ENCODE results near the gene FOXJ3.

FOXJ3 gene

DNA sequence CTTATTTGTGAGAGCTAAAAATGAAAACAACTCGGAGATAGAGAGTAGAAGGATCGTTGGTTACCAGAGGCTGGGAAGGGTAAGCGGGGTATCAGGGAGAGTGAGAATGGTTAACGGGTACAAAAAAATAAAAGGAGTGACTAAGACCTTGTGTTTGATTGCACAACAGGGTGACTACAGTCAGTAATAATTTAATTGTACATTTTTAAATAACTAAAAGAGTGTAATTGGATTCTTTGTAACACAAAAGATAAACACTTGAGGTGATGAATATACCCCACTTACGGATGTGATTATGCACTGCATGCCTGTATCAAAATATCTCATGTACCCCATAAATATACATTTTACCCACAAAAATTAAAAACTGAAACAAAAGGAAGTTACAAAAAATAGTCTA, 29.4 kb downstream of the FOXJ3 start:
- Histone ChIP-seq H3K27me3 (ENCODE audit: control insufficient read depth, insufficient read depth, low read length) (no peaks in the 10 kb centered on the region), H3K9me3 (ENCODE audit: control insufficient read depth, insufficient read depth, low read length) (no peaks in the 10 kb centered on the region), H3K4me3 (ENCODE audit: low read depth, low read length) (no peak overlapping the region), H3K9ac (ENCODE audit: low read depth, low read length) (no peak overlapping the region), H3K4me1 (ENCODE audit: control insufficient read depth, insufficient read depth, low read length) (no peaks in the 10 kb centered on the region), H3K27ac (ENCODE audit: low read depth, low read length) (no peak overlapping the region), H3K36me3 (ENCODE audit: control insufficient read depth, insufficient read depth, low read length) (peaks cover 16% of the 10 kb centered on the region)

- Histone ChIP-seq H3K36me3 (ENCODE audit: control insufficient read depth, insufficient read depth, low read length) (peaks cover 9% of the 10 kb centered on the region), H3K4me3 (ENCODE audit: low read depth, low read length) (no peak overlapping the region), H3K4me1 (ENCODE audit: control insufficient read depth, insufficient read depth, low read length) (no peaks in the 10 kb centered on the region), H3K9ac (ENCODE audit: low read depth, low read length) (no peak overlapping the region), H3K27ac (ENCODE audit: low read depth, low read length) (no peak overlapping the region), H3K9me3 (ENCODE audit: control insufficient read depth, insufficient read depth, low read length) (no peaks in the 10 kb centered on the region), H3K27me3 (ENCODE audit: control insufficient read depth, insufficient read depth, low read length) (no peaks in the 10 kb centered on the region)
Measured at GRCh38 chr1:42302034-42302433, 33.0 kb downstream of the FOXJ3 start.

- H3K4me3 ChIP-seq (ENCODE audit: low read depth, low read length) = no peak overlapping the region
- H3K9ac ChIP-seq (ENCODE audit: low read depth, low read length) = no peak overlapping the region
- no peaks in the 10 kb centered on the region for H3K4me1 ChIP-seq (ENCODE audit: control insufficient read depth, insufficient read depth, low read length)
- peaks cover 9% of the 10 kb centered on the region for H3K36me3 ChIP-seq (ENCODE audit: control insufficient read depth, insufficient read depth, low read length)
- no peaks in the 10 kb centered on the region for H3K27me3 ChIP-seq (ENCODE audit: control insufficient read depth, insufficient read depth, low read length)
- no peak overlapping the region for H3K27ac ChIP-seq (ENCODE audit: low read depth, low read length)
- H3K9me3 ChIP-seq (ENCODE audit: control insufficient read depth, insufficient read depth, low read length) = no peaks in the 10 kb centered on the region
Measured at GRCh38 chr1:42298520-42298919, 36.5 kb downstream of the FOXJ3 start.

GRCh38 chr1:42295816-42296215, 39.2 kb downstream of the FOXJ3 start:
- Histone ChIP-seq H3K36me3 (ENCODE audit: control insufficient read depth, insufficient read depth, low read length) (no peaks in the 10 kb centered on the region), H3K4me3 (ENCODE audit: low read depth, low read length) (no peak overlapping the region), H3K27me3 (ENCODE audit: control insufficient read depth, insufficient read depth, low read length) (no peaks in the 10 kb centered on the region), H3K9ac (ENCODE audit: low read depth, low read length) (no peak overlapping the region), H3K9me3 (ENCODE audit: control insufficient read depth, insufficient read depth, low read length) (no peaks in the 10 kb centered on the region), H3K4me1 (ENCODE audit: control insufficient read depth, insufficient read depth, low read length) (no peaks in the 10 kb centered on the region), H3K27ac (ENCODE audit: low read depth, low read length) (no peak overlapping the region)

- Histone ChIP-seq H3K27me3 (ENCODE audit: control insufficient read depth, insufficient read depth, low read length) (no peaks in the 10 kb centered on the region), H3K9ac (ENCODE audit: low read depth, low read length) (no peak overlapping the region), H3K4me1 (ENCODE audit: control insufficient read depth, insufficient read depth, low read length) (no peaks in the 10 kb centered on the region), H3K4me3 (ENCODE audit: low read depth, low read length) (no peak overlapping the region), H3K9me3 (ENCODE audit: control insufficient read depth, insufficient read depth, low read length) (no peaks in the 10 kb centered on the region), H3K36me3 (ENCODE audit: control insufficient read depth, insufficient read depth, low read length) (no peaks in the 10 kb centered on the region), H3K27ac (ENCODE audit: low read depth, low read length) (no peak overlapping the region)
Measured at GRCh38 chr1:42290130-42290529, 44.9 kb downstream of the FOXJ3 start.

DNA sequence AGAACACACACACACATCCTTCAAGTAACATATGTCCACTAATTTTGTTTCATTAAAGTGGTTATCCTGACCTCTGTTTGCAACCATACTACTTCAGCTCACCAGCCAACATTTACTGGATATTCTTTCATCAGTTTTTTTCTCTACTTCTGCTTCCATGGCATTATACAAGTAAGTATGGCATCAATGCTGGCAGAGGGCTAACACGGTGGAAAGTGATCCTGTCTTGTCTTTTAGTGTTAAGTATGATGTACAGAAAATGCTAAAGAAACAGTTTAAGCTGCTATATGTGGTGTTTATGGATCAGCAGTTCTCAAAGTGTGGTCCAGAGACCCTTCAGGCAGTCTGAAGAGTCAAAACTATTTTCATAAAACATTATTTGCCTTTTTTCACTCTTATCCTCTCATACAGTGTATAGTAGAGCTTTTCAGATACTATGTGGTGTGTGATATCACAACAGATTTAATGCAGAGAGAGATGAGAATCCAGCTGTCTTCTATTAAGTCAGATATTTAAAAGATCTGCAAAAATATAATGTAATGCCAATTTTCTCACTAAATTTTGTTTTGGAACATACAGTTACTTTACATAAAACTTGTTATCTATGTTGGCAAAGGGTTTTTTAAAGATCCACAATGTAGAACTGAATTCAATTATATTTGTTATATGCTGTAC, 46.6 kb downstream of the FOXJ3 start:
- Histone ChIP-seq H3K9ac (ENCODE audit: low read depth, low read length) (no peak overlapping the region), H3K27me3 (ENCODE audit: control insufficient read depth, insufficient read depth, low read length) (no peaks in the 10 kb centered on the region), H3K4me3 (ENCODE audit: low read depth, low read length) (no peak overlapping the region), H3K9me3 (ENCODE audit: control insufficient read depth, insufficient read depth, low read length) (no peaks in the 10 kb centered on the region), H3K36me3 (ENCODE audit: control insufficient read depth, insufficient read depth, low read length) (no peaks in the 10 kb centered on the region), H3K27ac (ENCODE audit: low read depth, low read length) (no peak overlapping the region), H3K4me1 (ENCODE audit: control insufficient read depth, insufficient read depth, low read length) (peaks cover 12% of the 10 kb centered on the region)

GRCh38 chr1:42282867-42283583, 52.0 kb downstream of the FOXJ3 start:
- Histone ChIP-seq H3K4me1 (ENCODE audit: control insufficient read depth, insufficient read depth, low read length) (peaks cover 25% of the 10 kb centered on the region), H3K27me3 (ENCODE audit: control insufficient read depth, insufficient read depth, low read length) (no peaks in the 10 kb centered on the region), H3K27ac (ENCODE audit: low read depth, low read length) (no peak overlapping the region), H3K36me3 (ENCODE audit: control insufficient read depth, insufficient read depth, low read length) (peaks cover 5% of the 10 kb centered on the region), H3K4me3 (ENCODE audit: low read depth, low read length) (no peak overlapping the region), H3K9ac (ENCODE audit: low read depth, low read length) (no peak overlapping the region), H3K9me3 (ENCODE audit: control insufficient read depth, insufficient read depth, low read length) (no peaks in the 10 kb centered on the region)

DNA sequence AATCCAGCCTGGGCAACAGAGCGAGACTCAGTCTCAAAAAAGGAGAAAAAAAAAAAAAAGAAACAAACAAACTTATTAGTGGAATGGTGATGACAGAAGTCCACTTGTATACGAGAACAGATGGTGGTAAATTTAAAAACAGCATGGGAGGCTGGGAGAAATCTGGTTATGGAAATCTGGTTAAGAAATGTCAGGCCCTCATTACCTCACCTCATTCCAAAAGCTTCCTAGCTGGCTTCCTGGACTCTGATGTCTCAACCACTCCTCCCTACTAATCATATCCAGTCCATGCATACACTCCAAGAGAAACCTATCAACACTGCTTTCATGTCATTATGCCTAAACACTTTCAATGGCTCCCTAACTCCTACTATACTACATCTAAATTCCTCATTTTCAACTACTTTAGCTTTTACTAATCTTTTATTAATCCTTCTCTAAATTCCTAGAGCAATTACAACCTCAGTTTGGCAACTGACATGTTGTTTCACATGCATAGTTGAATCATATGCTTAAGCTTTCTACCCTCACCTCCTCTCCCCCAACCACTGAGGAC, 52.9 kb downstream of the FOXJ3 start:
- H3K27ac ChIP-seq (ENCODE audit: low read depth, low read length) = no peak overlapping the region
- no peak overlapping the region for H3K4me3 ChIP-seq (ENCODE audit: low read depth, low read length)
- H3K27me3 ChIP-seq (ENCODE audit: control insufficient read depth, insufficient read depth, low read length) = no peaks in the 10 kb centered on the region
- peaks cover 25% of the 10 kb centered on the region for H3K4me1 ChIP-seq (ENCODE audit: control insufficient read depth, insufficient read depth, low read length)
- H3K36me3 ChIP-seq (ENCODE audit: control insufficient read depth, insufficient read depth, low read length) = peaks cover 9% of the 10 kb centered on the region
- H3K9me3 ChIP-seq (ENCODE audit: control insufficient read depth, insufficient read depth, low read length) = no peaks in the 10 kb centered on the region
- no peak overlapping the region for H3K9ac ChIP-seq (ENCODE audit: low read depth, low read length)

GRCh38 chr1:42280821-42281220, 54.2 kb downstream of the FOXJ3 start:
- Histone ChIP-seq H3K36me3 (ENCODE audit: control insufficient read depth, insufficient read depth, low read length) (peaks cover 15% of the 10 kb centered on the region), H3K4me3 (ENCODE audit: low read depth, low read length) (no peak overlapping the region), H3K4me1 (ENCODE audit: control insufficient read depth, insufficient read depth, low read length) (peaks cover 25% of the 10 kb centered on the region), H3K9me3 (ENCODE audit: control insufficient read depth, insufficient read depth, low read length) (no peaks in the 10 kb centered on the region), H3K9ac (ENCODE audit: low read depth, low read length) (no peak overlapping the region), H3K27me3 (ENCODE audit: control insufficient read depth, insufficient read depth, low read length) (no peaks in the 10 kb centered on the region), H3K27ac (ENCODE audit: low read depth, low read length) (no peak overlapping the region)

GRCh38 chr1:42279055-42279454, 56.0 kb downstream of the FOXJ3 start:
- Histone ChIP-seq H3K27ac (ENCODE audit: low read depth, low read length) (no peak overlapping the region), H3K4me3 (ENCODE audit: low read depth, low read length) (no peak overlapping the region), H3K4me1 (ENCODE audit: control insufficient read depth, insufficient read depth, low read length) (peaks cover 18% of the 10 kb centered on the region; the same call in 1 of the 2 replicates), H3K27me3 (ENCODE audit: control insufficient read depth, insufficient read depth, low read length) (no peaks in the 10 kb centered on the region), H3K36me3 (ENCODE audit: control insufficient read depth, insufficient read depth, low read length) (peaks cover 20% of the 10 kb centered on the region), H3K9ac (ENCODE audit: low read depth, low read length) (no peak overlapping the region), H3K9me3 (ENCODE audit: control insufficient read depth, insufficient read depth, low read length) (no peaks in the 10 kb centered on the region)

DNA sequence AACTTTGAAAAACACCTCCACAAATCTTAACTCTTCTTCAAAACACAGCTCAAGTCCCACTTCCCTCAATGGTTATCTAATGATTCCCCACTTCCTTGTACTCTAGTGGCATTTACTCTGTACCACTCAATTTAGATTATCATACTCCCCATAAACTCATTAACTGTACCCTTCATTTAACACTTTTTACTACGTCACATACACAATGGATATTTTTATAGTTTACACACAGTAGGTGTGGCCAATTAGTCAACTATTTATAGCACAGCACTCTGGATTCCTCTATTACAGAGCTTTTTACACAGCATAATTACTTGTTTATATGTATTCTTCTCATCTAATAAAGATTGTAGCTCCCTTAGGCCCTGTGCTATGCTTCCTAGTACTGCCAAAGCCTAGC, 62.1 kb downstream of the FOXJ3 start:
- Histone ChIP-seq H3K36me3 (ENCODE audit: control insufficient read depth, insufficient read depth, low read length) (peaks cover 13% of the 10 kb centered on the region), H3K27me3 (ENCODE audit: control insufficient read depth, insufficient read depth, low read length) (no peaks in the 10 kb centered on the region), H3K4me3 (ENCODE audit: low read depth, low read length) (no peak overlapping the region)

More for the DNA sequence above, 62.1 kb downstream of the FOXJ3 start:
- Histone ChIP-seq H3K9ac (ENCODE audit: low read depth, low read length) (no peak overlapping the region), H3K9me3 (ENCODE audit: control insufficient read depth, insufficient read depth, low read length) (no peaks in the 10 kb centered on the region), H3K4me1 (ENCODE audit: control insufficient read depth, insufficient read depth, low read length) (no peaks in the 10 kb centered on the region), H3K27ac (ENCODE audit: low read depth, low read length) (no peak overlapping the region)

Data from HUES48 (cell line).